Neutrophil (primary cell): ENCODE results near the gene SCUBE3.

Source experiments
- H3K27ac ChIP-seq: fragments of 200-600 bp; sonication (generic); 2 replicates; pipeline ENCODE4 v1.5.1; 2016; ENCODE audit warnings: mild to moderate bottlenecking, moderate library complexity
- H3K27me3 ChIP-seq: fragments of 200-600 bp; sonication (generic); 2 replicates; pipeline ENCODE4 v1.6.0; 2016; ENCODE audit warnings: mild to moderate bottlenecking
- H3K36me3 ChIP-seq: fragments of 200-600 bp; sonication (generic); 2 replicates; pipeline ENCODE4 v1.5.1; 2017
- H3K4me1 ChIP-seq, 2 experiments: fragments of 200-600 bp in 1 of 2; sonication (generic) in 1 of 2; 1 replicate in 1 of 2; 2 replicates in 1 of 2; pipeline versions ENCODE4 v1.5.1 to v1.6.1; 2013 to 2016; ENCODE audit warnings: low read depth in 1 of 2, low read length in 1 of 2, mild to moderate bottlenecking in 1 of 2, moderate library complexity in 1 of 2; ENCODE audit not compliant: control insufficient read depth in 1 of 2, insufficient read depth in 1 of 2
- H3K4me3 ChIP-seq, 2 experiments: fragments of 200-600 bp in 1 of 2; sonication (generic) in 1 of 2; 1 replicate in 1 of 2; 2 replicates in 1 of 2; pipeline ENCODE4 v1.5.1; 2013 to 2016; ENCODE audit warnings: low read depth in 1 of 2, low read length in 1 of 2, mild to moderate bottlenecking in 1 of 2, moderate library complexity in 1 of 2
- H3K9me3 ChIP-seq: fragments of 200-600 bp; sonication (generic); 2 replicates; pipeline ENCODE4 v1.5.1; 2016
- TF ChIP-seq, protein P1 (sequence below): fragments of 200-600 bp; sonication (generic); IDR thresholded peaks from 2 replicates; pipeline ENCODE4 v1.5.1; 2016; ENCODE audit warnings: antibody characterized with exemption

Gene SCUBE3

GRCh38 chr6:35177157-35177556 is 36.6 kb upstream of the SCUBE3 start:
- TF ChIP-seq, protein P1, sequence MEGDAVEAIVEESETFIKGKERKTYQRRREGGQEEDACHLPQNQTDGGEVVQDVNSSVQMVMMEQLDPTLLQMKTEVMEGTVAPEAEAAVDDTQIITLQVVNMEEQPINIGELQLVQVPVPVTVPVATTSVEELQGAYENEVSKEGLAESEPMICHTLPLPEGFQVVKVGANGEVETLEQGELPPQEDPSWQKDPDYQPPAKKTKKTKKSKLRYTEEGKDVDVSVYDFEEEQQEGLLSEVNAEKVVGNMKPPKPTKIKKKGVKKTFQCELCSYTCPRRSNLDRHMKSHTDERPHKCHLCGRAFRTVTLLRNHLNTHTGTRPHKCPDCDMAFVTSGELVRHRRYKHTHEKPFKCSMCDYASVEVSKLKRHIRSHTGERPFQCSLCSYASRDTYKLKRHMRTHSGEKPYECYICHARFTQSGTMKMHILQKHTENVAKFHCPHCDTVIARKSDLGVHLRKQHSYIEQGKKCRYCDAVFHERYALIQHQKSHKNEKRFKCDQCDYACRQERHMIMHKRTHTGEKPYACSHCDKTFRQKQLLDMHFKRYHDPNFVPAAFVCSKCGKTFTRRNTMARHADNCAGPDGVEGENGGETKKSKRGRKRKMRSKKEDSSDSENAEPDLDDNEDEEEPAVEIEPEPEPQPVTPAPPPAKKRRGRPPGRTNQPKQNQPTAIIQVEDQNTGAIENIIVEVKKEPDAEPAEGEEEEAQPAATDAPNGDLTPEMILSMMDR = no peak
- Histone ChIP-seq H3K4me1 (no peaks in the 10 kb centered on the region), H3K27ac (no peak overlapping the region), H3K9me3 (no peaks in the 10 kb centered on the region), H3K4me3 (no peak overlapping the region), H3K36me3 (no peaks in the 10 kb centered on the region), H3K27me3 (peaks cover 32% of the 10 kb centered on the region)

DNA sequence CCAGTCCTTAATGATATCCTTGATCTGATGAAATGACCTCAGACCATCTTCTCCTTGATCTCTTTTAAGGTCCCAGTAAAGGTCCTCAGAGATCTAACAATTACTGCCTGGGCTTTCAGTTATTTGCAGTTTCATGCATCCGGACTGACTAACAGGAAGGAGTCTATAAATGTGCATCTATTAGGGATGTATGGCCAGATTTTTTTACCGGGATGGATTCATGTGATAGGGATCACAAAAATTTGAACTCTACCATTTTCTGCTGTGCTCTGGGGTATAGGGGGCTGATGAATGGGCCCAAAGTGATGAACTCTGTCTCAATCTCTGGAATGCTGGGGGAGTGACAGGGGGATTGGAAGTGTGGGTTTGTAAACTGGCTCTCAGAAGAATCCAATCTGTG is 36.2 kb upstream of the SCUBE3 start:
- Histone ChIP-seq H3K27ac (no peak overlapping the region), H3K4me3 (no peak overlapping the region), H3K27me3 (peaks cover 34% of the 10 kb centered on the region), H3K9me3 (no peaks in the 10 kb centered on the region), H3K36me3 (no peaks in the 10 kb centered on the region), H3K4me1 (no peaks in the 10 kb centered on the region)
- TF ChIP-seq, protein P1 = no peak

DNA sequence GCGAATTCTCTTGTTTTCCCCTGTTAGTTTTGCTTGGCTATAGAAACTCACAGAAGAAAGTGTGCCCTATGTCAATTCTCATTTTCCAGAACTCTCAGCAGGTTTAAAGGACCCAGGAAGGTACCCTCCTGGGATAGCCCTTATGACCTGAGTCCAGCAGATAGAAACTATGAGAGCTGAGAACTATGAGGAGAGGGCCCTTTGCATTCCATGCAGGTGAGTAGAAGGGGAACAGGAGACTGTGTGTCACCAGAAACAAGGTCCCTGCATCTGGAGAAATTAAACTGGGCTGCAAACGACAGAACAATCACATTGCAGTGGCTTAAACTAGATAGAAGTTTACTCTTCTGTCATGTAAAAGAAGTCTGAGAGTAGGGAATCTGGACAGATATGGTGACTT is 35.7 kb upstream of the SCUBE3 start:
- TF ChIP-seq, protein P1 = no peak
- Histone ChIP-seq H3K27ac (no peak overlapping the region), H3K27me3 (peaks cover 34% of the 10 kb centered on the region), H3K36me3 (no peaks in the 10 kb centered on the region), H3K4me1 (no peaks in the 10 kb centered on the region), H3K9me3 (no peaks in the 10 kb centered on the region), H3K4me3 (no peak overlapping the region)

GRCh38 chr6:35178932-35179832 is 34.6 kb upstream of the SCUBE3 start:
- no peaks in the 10 kb centered on the region for H3K36me3 ChIP-seq
- TF ChIP-seq, protein P1 = no peak
- H3K27me3 ChIP-seq = peaks cover 31% of the 10 kb centered on the region
- H3K27ac ChIP-seq = no peak overlapping the region
- H3K4me3 ChIP-seq = no peak overlapping the region
- no peaks in the 10 kb centered on the region for H3K9me3 ChIP-seq
- no peaks in the 10 kb centered on the region for H3K4me1 ChIP-seq

- Histone ChIP-seq H3K9me3 (no peaks in the 10 kb centered on the region), H3K27ac (no peak overlapping the region), H3K4me1 (no peaks in the 10 kb centered on the region), H3K27me3 (peaks cover 31% of the 10 kb centered on the region), H3K36me3 (no peaks in the 10 kb centered on the region), H3K4me3 (no peak overlapping the region)
- TF ChIP-seq, protein P1 = no peak
Observed at GRCh38 chr6:35179901-35180535, 33.7 kb upstream of the SCUBE3 start.
